ENCODE data around the gene C1QC.
A peak's percentile ranks its signal among the peaks of the same experiment; 100 is the strongest.

The C1QC gene

GRCh38 chr1:22681556-22682276 is 38.3 kb downstream of the C1QC start:
- DNase-seq (ENCODE audit: low read depth): no peak

DNA sequence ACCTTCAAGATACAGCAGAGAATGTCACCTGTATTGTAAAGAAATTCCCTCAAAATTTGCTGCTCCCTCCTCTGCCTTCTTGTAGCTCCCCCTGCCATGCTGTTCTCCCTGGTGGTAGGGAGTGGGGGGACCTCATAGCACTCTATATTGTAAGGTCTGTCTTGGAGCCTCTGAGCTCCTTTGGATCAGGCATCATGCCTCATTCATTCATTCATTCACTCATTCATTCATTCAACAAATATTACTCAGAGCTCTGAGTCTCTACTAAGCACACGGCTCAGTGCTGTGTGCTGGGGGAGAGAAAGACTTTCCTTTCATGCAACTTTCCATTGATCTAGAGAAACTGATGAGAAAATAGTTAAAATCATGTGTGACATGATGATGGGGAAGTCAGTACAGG is 40.1 kb downstream of the C1QC start:
- DNase-seq (ENCODE audit: low read depth): no peak

DNA sequence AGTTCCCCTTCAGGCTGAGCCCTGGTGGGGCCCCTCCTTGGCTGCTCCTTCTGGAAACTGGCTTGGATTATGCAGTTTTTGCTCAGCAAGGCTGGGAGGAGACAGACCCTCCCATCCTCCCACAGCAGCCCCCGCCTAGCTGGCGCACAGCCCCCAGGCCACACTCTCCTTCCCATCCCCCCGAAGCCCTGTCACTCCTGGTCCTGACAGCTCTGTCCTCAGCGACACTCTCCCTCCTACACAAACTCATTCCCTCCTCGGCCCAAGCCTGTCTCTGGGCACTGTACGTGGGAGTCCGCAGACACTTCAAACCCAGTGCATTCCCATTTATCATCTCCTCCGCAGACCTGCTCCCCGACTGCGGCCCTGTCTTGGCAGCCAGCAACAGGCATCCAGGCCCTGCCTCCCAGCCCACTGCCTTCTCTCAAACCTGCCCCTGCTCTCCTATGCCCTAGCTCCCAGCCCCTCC is 42.2 kb downstream of the C1QC start:
- DNase-seq (ENCODE audit: low read depth): no peak

DNA sequence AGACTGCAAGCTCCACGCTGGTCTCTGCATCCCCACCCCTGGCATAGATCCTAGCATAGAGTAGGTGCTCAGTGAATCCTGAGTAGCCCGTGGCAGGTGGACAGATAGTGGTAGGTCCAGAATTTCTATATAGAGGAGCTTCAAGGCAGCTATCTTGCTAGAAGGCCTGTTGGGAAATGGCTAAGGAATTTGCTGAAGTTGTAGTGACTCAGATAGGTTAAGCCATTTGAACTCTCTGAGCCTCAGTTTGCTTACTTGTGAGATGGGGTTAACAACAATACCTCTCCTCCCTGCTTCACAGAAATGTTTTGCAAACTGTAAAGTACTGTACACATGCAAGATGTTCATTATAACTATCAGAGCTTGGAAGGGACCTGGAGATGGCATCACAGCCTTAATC is 43.8 kb downstream of the C1QC start:
- no peak for DNase-seq (ENCODE audit: low read depth)

DNA sequence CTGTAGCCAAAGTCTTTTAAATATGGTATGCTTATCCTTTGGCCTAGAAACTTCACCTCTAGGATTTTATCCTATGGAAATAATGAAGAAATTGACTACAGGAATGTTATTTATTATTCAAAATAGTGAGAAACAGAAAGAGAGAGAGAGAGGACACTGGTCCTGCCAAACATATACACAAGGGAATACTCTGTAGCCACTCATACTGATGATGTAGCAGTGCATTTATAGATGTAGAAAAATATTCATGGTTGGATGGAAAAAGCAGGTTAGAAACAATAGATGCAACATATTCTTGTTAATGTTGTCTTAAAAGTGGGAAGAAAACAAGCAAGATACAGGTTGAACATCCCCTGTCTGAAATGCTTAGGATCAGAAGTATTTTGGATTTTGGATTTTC is 45.0 kb downstream of the C1QC start:
- no peak for DNase-seq (ENCODE audit: low read depth)

DNA sequence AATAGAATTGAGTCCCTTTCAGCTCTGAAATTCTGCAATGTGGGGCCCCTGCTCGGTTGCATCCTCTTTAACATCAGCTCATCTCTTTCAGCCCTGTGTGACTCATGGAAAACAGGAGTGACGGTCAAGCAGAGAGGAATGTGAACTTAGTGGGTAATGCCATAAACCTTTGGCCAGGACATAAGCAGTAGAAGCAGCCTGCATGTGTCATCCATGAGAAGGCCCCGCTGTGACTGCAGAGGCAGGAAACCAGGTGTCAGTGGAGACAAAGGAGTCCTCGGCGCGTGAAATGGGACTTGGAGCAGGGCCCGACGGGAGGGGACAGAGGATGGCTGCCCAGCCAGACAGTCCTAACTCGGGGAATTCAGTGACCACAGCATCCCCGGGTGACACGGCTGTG is 46.1 kb downstream of the C1QC start:
- DNase-seq (ENCODE audit: low read depth): peak; percentile 72

- DNase-seq (ENCODE audit: low read depth): no peak
Measured at GRCh38 chr1:22691031-22691753, 47.8 kb downstream of the C1QC start.

- DNase-seq (ENCODE audit: low read depth): no peak
Measured at GRCh38 chr1:22694172-22694571, 50.7 kb downstream of the C1QC start.

DNA sequence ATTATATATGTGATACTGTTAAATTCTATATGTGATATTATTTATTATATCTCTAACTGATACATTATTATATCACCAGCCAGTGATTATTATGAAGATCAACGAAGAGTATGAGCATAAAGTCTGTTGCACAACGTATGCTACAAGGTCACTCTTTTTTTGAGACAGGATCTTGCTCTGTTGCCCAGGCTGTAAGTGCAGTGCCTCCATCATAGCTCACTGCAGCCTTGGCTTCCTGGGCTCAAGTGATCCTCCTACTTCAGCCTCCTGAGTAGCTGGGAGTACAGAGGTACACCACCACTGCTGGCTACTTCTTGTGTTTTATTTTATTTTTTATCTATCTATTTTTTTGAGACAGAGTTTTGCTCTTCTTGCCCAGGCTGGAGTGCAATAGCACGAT is 53.2 kb downstream of the C1QC start:
- DNase-seq (ENCODE audit: low read depth): no peak

All from GM04504 (cell line).